NCI-H146 (cell line): ENCODE results near the gene DVL3.

Experiments
- DNase-seq: peaks from one replicate; lab custom pipeline; 2025; lab: John Stamatoyannopoulos, UW

Gene DVL3

DNA sequence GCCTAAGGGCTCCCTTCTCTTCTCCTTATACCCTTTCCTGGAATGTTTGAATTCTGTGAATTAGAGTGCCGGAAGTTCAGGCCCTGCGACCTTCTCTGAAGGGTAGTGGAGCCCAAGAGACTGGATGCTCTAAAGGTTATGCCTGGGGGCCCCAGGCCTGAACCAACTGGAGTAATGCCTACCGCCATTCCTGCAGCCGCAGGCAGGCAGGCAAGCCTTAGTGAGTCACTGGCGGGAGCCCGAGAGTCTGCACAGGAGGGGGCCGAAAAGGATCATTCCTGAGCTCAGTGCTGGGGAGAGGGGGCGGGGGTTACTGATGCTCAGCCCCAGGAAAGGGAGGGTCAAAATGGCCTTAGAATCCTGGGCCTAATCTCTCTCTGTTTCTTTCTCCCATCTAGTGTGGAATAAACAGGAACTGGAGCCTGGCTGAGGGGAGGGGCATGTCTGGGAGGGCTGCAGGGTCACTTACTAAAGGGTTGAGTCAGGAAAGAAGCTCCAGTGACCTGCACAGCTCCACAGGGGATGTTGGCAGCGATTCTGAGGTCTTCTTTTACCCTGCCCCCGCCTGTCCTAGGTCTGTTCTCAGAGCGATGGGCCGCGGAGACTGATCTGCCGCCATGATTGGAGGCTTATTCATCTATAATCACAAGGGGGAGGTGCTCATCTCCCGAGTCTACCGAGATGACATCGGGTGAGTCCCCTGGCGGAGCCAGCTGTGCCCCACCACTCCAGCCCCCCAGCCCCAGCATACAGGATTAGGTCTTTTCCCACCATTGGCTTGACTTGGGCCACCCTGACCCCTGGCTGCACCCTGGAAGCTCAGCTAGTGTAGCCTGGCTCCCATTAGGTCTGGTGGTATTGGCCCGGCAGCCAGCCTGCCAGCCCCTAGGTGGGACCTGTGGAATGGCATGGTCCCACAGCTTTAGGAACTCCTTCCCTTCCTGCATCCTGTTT lies 21.5 kb downstream of the DVL3 start:
- DNase-seq: peak; percentile 32

DNA sequence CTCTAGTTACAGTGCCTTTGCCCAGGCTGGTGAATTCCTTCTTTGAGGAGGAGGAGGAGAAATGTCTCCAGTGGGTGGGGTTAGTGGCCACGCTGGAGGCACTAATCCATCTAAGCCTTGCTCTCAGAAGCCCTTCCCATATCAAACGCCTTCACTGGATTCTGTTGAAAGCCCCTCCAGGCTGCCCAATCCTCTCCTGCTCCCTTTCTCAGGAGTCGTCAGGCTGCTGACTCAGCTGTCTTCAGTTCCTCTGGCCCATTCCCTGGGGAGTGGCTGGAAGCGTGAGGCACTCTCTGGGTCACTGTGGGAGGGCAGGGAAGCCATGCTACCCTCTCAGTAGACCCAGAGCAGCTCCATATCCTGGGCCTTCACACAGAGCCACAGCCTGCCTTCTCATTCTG lies 22.2 kb downstream of the DVL3 start:
- DNase-seq: no peak

DNA sequence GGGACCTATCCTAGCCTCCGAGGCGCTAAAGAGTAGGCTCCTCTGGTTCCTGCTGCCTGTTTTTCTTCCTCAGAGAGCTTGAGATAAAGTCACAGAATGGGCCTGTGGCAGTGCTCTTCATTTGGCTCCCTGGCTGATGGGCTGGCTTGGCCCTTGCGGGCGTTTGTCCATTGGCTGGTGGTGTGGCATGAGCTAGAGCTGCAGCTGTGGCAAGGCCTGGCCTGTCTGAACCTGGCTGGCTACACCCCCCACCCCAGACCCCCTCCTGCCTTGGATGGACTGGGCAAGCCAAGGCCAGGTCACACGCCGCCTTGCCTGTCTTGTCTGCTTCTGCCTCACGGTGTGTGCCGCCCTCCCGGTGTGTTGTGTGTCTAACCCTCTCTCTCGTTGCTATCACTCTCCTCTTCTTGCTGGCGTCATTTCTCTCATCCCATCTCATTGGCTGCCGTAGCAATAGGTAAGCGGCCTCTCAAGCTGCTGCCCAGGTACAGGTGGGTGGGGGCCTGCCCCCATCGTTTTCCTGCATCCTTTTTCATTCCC lies 22.7 kb downstream of the DVL3 start:
- no peak for DNase-seq

DNA sequence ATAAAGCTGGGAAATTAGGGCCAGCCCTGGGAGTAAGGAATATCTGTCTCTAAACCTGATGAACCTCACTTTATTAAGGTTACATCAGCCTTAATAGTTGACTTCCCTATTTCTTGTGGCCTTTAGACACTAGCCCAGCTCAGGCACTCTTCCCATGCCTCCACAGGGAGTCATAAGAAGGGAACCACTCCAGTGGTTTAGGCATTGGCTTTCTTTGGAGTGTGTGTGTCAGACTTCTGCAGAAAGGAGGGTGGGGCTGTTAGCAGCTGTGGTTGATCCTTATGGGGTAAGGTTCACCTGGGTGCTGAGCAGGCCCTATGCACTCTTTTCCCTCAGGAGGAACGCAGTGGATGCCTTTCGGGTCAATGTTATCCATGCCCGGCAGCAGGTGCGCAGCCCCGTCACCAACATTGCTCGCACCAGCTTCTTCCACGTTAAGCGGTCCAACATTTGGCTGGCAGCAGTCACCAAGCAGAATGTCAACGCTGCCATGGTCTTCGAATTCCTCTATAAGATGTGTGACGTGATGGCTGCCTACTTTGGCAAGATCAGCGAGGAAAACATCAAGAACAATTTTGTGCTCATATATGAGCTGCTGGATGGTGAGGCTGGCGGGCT lies 23.5 kb downstream of the DVL3 start:
- no peak for DNase-seq

DNA sequence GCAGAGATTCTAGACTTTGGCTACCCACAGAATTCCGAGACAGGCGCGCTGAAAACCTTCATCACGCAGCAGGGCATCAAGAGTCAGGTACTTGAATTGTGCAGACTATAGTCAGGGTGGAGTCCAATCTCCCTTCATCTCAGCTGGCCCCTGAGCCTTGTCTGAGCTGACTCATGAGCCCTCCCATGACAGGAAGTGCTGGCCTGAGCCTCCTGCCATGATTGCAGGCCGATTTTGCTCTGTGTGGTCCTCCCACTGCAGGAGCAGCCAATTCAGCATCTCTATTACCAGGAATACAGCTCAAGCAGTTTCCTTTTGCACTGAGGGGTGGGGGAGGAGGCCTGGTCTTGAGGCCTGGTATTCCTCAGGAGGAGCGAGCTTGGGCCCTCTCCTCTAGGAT lies 25.0 kb downstream of the DVL3 start:
- no peak for DNase-seq

DNA sequence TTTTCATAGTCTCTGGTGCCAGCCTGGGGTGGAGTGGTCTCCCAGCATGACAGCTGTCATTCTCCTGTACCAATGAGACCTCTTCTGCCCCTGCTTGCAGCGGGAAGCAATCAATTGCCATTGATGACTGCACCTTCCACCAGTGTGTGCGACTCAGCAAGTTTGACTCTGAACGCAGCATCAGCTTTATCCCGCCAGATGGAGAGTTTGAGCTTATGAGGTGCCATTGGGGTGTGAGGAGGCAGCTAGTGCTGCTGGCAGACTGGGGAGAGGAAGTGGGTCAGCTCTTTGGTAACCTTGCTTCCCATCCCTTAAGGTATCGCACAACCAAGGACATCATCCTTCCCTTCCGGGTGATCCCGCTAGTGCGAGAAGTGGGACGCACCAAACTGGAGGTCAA lies 26.4 kb downstream of the DVL3 start:
- DNase-seq: no peak

DNA sequence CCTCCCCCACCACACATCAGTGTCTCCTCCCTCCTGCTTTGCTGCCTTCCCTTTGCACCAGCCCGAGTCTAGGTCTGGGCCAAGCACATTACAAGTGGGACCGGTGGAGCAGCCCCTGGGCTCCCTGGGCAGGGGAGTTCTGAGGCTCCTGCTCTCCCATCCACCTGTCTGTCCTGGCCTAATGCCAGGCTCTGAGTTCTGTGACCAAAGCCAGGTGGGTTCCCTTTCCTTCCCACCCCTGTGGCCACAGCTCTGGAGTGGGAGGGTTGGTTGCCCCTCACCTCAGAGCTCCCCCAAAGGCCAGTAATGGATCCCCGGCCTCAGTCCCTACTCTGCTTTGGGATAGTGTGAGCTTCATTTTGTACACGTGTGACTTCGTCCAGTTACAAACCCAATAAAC lies 28.5 kb downstream of the DVL3 start:
- DNase-seq: no peak

DNA sequence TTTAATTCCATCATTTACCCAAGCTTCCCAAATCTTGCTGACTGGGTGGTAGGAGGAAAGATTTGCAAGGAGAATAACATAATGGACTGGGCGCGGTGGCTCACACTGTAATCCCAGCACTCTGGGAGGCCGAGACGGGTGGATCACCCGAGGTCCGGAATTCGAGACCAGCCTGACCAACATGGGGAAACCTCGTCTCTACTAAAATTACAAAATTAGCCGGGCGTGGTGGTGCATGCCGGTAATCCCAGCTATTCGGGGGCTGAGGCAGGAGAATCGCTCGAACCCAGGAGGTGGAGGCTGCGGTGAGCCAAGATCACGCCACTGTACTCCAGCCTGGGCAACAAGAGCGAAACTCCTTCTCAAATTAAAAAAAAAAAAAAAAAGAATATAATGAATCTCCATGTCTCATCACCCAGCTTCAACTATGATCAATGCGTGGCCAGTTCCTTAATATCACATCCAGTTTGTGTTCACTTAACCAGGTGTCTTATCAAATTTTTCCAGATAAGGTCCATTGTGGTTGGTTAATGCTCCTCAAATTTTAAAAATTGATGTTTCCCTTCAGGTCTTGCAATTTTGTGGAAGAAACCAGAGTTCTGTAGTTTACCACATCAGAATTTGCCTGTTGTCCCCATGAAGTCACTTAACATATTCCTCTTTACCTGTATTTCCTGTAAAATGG lies 29.5 kb downstream of the DVL3 start:
- no peak for DNase-seq

DNA sequence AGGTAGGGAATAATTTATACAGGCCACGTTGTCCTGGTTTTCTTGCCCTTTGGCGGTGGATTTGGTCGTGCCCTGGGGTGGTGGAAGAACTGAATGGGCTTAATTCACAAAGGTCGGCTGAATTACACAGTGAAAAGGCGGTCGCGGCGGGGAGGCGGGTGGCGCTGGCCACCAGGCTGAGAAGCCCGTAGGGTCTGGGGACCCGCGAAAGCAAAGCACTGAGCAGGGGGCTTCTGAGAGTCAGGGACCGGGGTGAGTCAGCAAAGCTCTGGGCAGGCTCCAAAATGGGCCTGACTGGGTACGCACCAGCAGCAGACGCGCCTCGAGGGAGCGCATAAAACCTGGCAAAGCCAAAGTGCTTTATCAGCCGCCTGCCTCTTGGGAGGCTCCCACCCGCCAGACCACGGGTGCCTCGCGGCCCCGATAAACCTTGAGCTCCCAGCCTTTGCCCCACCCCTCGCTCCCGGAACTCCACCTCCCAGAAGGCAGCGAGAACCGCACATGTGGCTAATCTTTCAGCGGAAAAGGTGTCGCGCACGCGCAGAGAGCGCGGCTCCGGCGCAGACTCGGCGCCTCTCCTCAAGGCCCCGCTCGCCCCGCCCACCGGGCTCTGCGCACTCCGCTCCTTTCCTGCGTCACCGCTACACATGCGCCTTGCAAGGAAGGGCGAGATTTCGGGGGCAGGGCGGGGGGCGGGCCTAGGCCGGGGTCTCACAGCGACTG lies 30.4 kb downstream of the DVL3 start:
- DNase-seq: peak; percentile 100

DNA sequence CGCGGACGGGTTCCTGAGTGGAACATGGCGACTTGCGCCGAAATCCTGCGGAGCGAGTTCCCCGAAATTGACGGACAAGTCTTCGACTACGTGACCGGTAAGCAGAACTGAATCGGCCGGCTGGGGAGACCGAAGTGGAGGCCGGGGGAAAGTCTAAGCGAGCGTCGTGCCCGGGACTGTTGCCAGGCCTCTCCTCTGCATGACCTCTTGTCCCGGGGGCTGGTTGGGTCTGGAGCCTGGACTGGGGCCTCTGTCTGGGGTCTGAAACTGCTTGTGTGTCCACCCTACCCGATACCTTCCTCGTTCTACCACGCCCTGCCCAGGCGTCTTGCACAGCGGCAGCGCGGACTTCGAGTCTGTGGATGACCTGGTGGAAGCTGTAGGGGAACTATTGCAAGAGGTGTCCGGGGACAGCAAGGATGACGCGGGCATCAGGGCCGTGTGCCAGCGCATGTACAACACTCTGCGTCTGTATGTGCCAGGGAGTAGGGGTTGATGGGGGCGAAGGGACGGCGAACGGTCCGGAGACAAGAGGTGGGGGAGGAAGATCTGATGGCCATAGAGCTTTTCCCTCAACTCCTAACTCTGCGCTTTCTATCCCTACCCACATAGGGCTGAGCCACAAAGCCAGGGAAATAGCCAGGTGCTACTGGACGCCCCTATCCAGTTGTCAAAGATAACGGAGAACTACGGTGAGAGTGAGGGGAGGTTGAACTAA lies 31.2 kb downstream of the DVL3 start, which contains the start of gene ABCF3:
Gene ABCF3, plus strand, starts transcription at position 16 of the 718 bp plus-strand sequence. Its CDS starts 9 bp downstream, at position 25.
- no peak for DNase-seq

DNA sequence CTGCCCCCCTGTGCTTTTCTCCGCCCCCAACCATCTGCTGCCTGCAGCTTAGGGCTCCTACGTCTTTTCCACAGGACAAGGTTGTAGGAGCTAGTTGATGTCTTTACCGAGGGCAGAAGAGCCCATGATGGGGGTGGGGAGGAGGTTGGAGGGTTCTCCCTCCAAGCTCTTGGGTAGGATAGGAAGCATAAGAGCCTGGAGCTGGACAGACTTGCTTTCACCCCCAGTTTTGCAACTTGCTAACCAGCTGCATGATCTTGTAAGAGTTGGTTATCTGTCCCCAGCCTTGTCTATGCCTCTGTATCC lies 31.7 kb downstream of the DVL3 start:
- no peak for DNase-seq

DNA sequence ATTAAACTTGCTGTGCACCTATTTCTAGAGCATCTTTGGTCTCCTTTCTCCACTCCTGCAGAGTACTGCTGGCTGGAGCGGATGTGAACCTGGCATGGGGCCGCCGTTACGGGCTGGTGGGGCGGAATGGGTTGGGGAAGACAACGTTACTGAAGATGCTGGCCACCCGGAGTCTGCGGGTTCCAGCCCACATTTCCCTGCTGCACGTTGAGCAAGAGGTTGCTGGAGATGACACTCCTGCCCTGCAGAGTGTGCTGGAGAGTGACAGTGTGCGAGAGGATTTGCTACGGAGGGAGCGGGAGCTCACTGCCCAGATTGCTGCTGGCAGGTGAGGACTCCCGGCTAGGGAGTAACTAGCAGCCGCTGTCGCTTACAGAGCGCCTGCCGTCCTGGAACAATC lies 32.9 kb downstream of the DVL3 start:
- no peak for DNase-seq

DNA sequence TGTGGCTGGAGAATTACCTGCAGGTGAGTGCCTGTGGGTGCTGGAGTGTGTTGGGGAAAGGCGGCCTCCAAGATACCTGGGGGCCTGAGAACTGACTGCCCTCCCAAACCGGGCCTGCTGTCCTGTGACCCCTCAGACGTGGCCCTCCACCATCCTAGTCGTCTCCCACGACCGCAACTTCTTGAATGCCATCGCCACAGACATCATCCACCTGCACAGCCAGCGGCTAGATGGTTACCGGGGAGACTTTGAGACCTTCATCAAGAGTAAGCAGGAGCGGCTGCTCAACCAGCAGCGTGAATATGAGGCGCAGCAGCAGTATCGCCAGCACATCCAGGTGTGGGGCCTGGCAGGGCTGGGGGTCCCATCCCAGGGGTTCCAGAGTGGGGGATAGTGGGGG lies 34.2 kb downstream of the DVL3 start:
- no peak for DNase-seq

DNA sequence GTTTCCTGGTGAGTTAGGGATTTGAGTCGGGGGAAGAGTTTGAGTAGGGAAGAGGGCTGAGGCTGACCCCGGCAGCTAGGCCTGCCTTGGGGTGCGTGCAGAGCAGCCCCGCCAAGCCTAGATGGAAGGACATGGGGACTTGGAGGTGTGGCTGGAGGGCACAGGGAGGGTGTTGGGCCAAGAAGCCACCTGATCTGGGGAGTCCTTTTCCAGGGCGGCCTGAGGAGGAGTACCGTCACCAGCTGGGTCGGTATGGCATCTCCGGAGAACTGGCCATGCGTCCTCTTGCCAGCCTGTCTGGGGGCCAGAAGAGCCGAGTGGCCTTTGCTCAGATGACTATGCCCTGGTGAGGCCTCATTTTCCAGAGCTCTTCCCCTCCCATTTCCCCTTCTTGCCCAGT lies 37.7 kb downstream of the DVL3 start:
- DNase-seq: no peak

DNA sequence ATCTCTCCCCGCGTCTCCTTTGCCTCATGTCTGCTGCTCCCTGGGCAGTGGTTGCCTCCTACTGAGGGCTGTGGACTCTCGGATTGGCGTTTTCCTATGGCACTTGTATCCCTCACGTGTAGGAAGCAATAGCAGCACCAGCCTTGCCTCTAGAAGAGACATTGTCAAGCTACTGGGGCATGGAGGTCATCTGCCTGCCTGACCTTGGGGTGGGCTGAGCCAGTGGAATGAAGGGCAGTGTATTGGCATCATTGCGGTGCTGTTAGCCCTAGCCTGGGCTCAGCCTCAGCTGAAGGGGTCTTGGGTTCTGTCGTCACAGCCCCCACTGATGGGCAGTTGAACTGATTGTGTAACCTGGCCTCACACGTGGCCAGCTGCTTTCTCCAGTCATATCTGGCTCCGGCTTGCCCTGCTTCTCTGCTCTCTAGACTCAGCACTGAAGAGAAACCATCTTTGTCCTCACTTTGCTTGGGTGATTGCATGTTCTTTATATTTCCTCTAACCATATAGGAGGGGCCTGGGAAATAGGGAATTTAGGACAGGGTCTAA lies 38.9 kb downstream of the DVL3 start:
- no peak for DNase-seq

DNA sequence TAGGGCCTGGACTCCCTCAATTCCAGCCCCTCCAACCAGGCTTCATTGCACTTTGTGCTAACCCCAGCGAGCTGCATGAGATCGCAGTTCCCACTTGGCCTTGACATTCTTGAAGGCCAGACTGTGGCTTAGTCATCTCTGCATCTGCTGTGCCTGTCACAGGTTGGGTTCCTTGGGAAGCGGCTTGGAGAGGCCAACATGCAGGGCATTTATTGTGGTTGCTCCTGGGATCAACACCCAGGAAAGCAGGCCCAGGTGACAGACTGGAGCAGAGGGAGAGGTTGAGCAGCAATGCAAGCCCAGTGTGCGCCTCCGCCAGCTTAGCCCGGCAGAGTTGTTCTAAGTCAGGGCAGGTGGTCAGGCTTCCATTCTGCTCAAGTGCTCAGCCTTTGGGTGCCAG lies 41.4 kb downstream of the DVL3 start:
- no peak for DNase-seq

DNA sequence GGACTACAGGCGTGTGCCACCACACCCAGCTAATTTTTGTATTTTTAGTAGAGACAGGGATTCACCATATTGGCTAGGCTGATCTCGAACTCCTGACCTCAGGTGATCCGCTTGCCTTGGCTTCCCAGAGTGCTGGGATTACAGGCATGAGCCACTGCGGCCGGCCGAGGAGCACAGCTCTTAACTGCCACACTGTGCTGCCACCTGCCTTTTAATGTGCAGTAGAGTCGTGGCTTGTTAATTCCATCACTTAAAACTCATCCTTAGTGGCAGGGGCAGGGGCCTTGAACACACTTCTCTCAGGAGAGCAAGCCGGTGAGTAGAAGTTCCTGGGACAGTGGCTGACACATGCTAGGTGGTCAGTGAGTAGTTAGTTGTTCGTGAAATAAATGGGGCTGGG lies 43.3 kb downstream of the DVL3 start:
- no peak for DNase-seq

DNA sequence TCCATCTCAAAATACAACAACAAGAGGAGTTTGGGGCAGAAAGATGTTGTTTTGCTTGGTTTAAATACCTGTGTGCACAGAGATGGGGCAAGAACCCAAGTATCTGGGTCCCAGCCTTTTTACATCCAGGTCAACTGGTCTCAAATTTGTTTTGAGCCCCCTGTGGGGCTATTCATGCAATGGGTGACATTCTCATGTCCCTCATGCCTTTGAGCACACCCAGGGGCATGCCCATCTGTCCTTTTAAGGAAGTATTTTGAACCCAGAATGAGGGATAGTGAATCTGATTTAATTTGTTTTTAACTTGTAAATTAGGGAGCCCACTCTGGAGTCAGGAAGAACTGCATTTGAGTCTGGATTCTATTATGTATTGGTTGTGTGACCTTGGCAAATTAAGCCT lies 45.6 kb downstream of the DVL3 start:
- no peak for DNase-seq

DNA sequence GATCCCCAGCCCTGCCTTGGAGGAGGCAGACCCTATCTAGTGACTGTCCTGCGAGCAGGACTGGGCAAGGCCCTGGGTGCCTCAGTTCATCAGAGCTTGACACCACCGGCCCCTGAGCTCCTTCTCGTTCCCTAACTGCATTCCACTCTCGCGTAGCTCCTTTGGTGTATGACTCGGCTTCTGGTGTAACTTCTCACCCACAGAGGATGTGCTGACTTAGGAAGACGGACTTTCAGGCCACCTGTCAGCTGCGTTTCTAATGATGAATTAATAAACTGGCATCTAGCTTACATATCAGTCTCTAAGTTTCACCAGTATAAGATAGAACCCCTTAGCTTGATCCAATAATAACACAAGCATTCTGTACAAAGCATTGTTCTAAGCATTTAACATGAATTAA lies 48.3 kb downstream of the DVL3 start:
- no peak for DNase-seq

DNA sequence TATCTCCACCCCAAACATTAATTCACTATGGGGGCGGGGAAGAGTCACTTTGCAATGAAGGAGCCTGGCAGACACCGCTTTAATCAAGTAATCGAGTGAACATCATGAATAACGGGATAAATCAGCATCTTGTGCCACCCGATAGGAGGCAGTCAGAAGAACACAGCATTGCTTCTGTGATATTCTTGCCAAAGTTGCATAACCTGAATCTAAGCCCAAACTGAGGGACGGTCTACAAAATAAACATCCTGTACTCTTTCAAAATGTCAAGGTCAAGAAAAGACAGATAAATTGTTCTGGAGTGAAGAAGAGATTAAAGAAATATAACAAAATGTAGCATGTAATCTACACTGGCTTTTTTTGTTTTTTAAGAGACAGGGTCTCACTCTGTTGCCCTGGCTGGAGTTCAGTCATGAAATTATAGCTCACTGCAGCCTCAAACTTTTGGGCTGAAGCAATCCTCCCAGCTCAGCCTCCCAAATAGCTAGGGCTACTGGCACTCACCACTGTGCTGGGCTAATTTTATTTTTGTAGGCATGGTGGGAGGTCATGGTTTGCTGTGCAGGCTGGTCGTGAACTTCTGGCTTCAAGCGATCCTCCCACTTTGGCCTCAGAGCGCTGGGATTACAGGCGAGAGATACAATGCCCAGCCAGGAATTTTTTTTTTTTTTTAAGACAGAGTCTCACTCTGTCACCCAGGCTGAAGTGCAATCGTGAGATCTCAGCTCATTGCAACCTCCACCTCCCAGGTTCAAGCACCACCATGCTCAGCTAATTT lies 54.2 kb downstream of the DVL3 start:
- DNase-seq: no peak
